SU-DHL-6 (cell line): Measurements from ENCODE around the gene ABHD1.
"Not testable (repeated sequence)": the region's sequence is repeated elsewhere in the genome, so short reads cannot be mapped to it uniquely, and the experiment has no call there.

Experiments used
- H2AFZ ChIP-seq: fragments of 200-600 bp; sonication (generic); 2 replicates; pipeline ENCODE4 v1.6.1; 2014; ENCODE audit warnings: low read depth, mild to moderate bottlenecking, moderate library complexity, mixed read lengths, antibody characterized with exemption, low read length; ENCODE audit not compliant: severe bottlenecking
- H3F3A ChIP-seq: fragments of 200-600 bp; shearing (Covaris generic); 2 replicates; pipeline ENCODE4 v1.6.0; 2016; ENCODE audit warnings: antibody characterized with exemption, mild to moderate bottlenecking; ENCODE audit not compliant: insufficient read depth
- H3K27ac ChIP-seq: fragments of 200-600 bp; sonication (generic); 2 replicates; pipeline ENCODE4 v1.5.1; 2016; ENCODE audit warnings: low read depth, mild to moderate bottlenecking, low read length, moderate library complexity, mixed read lengths
- H3K27me3 ChIP-seq: fragments of 200-600 bp; sonication (generic), shearing (Covaris generic); 2 replicates; pipeline ENCODE4 v1.6.0; 2014; ENCODE audit warnings: mild to moderate bottlenecking, low read length
- H3K36me3 ChIP-seq: fragments of 200-600 bp; sonication (generic); 2 replicates; pipeline ENCODE4 v1.6.1; 2014; ENCODE audit warnings: mild to moderate bottlenecking, low read length, mixed read lengths
- H3K4me2 ChIP-seq: fragments of 300-600, 200-600 bp; shearing (Covaris generic), sonication (generic); 2 replicates; pipeline ENCODE4 v1.6.0; 2014; ENCODE audit warnings: low read length, low read depth, mild to moderate bottlenecking; ENCODE audit not compliant: poor library complexity, severe bottlenecking
- H3K4me3 ChIP-seq: fragments of 200-600 bp; sonication (generic); 2 replicates; pipeline ENCODE4 v1.5.1; 2014; ENCODE audit warnings: antibody characterized with exemption, low read length, mild to moderate bottlenecking, mixed read lengths; ENCODE audit not compliant: insufficient read depth, poor library complexity, severe bottlenecking
- H3K79me2 ChIP-seq: fragments of 200-600 bp; sonication (generic); 2 replicates; pipeline ENCODE4 v1.6.1; 2014; ENCODE audit warnings: mild to moderate bottlenecking, low read length, moderate library complexity; ENCODE audit not compliant: insufficient read depth
- H3K9ac ChIP-seq: fragments of 200-600 bp; sonication (generic); 2 replicates; pipeline ENCODE4 v1.7.0; 2014; ENCODE audit warnings: mild to moderate bottlenecking, low read length
- H3K9me2 ChIP-seq: fragments of 200-600 bp; sonication (generic); replicated peaks from 2 replicates; pipeline ENCODE4 v1.6.1; 2014; ENCODE audit warnings: low read length; ENCODE audit not compliant: insufficient read depth
- H3K9me3 ChIP-seq: fragments of 200-600 bp; sonication (generic); 2 replicates; pipeline ENCODE4 v1.6.1; 2014; ENCODE audit warnings: low read length, mixed read lengths; ENCODE audit not compliant: insufficient read depth
- H4K20me1 ChIP-seq: fragments of 200-600 bp; sonication (generic); 2 replicates; pipeline ENCODE4 v1.6.1; 2014; ENCODE audit warnings: low read depth, mild to moderate bottlenecking, antibody characterized with exemption, low read length, moderate library complexity, mixed read lengths
- CTCF ChIP-seq: fragments of 200-600 bp; sonication (generic); IDR thresholded peaks from one replicate; pipeline ENCODE4 v1.5.1; 2017; ENCODE audit warnings: antibody characterized with exemption, mild to moderate bottlenecking, low read length, moderate library complexity; ENCODE audit not compliant: insufficient read depth, poor library complexity, severe bottlenecking
- EZH2phosphoT487 ChIP-seq: fragments of 200-600 bp; sonication (generic), shearing (Covaris generic); conservative IDR thresholded peaks from 2 replicates; pipeline ENCODE4 v1.6.1; 2018; ENCODE audit warnings: mild to moderate bottlenecking, antibody characterized with exemption, low read length, moderate library complexity, mixed read lengths

The ABHD1 gene

GRCh38 chr2:27117995-27118524 is 5.6 kb upstream of the ABHD1 start:
- H3K79me2 ChIP-seq, result no peaks in the 10 kb centered on the region
- no peak overlapping the region for H3K4me3 ChIP-seq
- TF ChIP-seq EZH2phosphoT487, result no peak
- TF ChIP-seq CTCF, result no peak
- H3K4me2 ChIP-seq, result no peak overlapping the region
- no peaks in the 10 kb centered on the region for H3K36me3 ChIP-seq
- H3K27me3 ChIP-seq, result no peaks in the 10 kb centered on the region
- H4K20me1 ChIP-seq, result no peaks in the 10 kb centered on the region
- H3K27ac ChIP-seq, result no peak overlapping the region
- no peaks in the 10 kb centered on the region for H3K9me3 ChIP-seq
- H3F3A ChIP-seq, result no peaks in the 10 kb centered on the region
- H2AFZ ChIP-seq, result no peak overlapping the region
- H3K9me2 ChIP-seq, result no peaks in the 10 kb centered on the region
- H3K9ac ChIP-seq, result no peak overlapping the region

GRCh38 chr2:27118525-27119329 is 4.9 kb upstream of the ABHD1 start, which contains the start of gene CGREF1:
CGREF1 (minus strand) TSS chr2:27119128; CDS start chr2:27104366, 14,762 bp downstream.
- Histone ChIP-seq H3K4me2 (no peak within 1 kb of the TSS), H3K27ac (no peak within 1 kb of the TSS), H3K9ac (no peak within 1 kb of the TSS), H3K79me2 (no peaks in the 10 kb centered on the region), H3F3A (no peaks in the 10 kb centered on the region), H2AFZ (no peak within 1 kb of the TSS), H3K27me3 (no peaks in the 10 kb centered on the region), H3K36me3 (no peaks in the 10 kb centered on the region), H4K20me1 (no peaks in the 10 kb centered on the region), H3K9me2 (no peaks in the 10 kb centered on the region), H3K9me3 (no peaks in the 10 kb centered on the region), H3K4me3 (no peak within 1 kb of the TSS)
- no peak for TF ChIP-seq CTCF
- no peak for TF ChIP-seq EZH2phosphoT487

- not testable (repeated sequence) for H3K9me3 ChIP-seq, H3K9ac ChIP-seq, H2AFZ ChIP-seq, H3K27ac ChIP-seq, H3K36me3 ChIP-seq, H3K4me2 ChIP-seq, H3K9me2 ChIP-seq, H3F3A ChIP-seq, H3K27me3 ChIP-seq, H3K4me3 ChIP-seq, H4K20me1 ChIP-seq, H3K79me2 ChIP-seq
Measured at GRCh38 chr2:27119330-27119670, 4.3 kb upstream of the ABHD1 start.

- Histone ChIP-seq H3K4me3 (no peak overlapping the region), H3K9ac (no peak overlapping the region), H3K4me2 (no peak overlapping the region), H3F3A (no peaks in the 10 kb centered on the region), H4K20me1 (no peaks in the 10 kb centered on the region), H2AFZ (no peak overlapping the region), H3K9me2 (no peaks in the 10 kb centered on the region), H3K36me3 (no peaks in the 10 kb centered on the region), H3K27ac (no peak overlapping the region), H3K79me2 (no peaks in the 10 kb centered on the region), H3K9me3 (no peaks in the 10 kb centered on the region), H3K27me3 (no peaks in the 10 kb centered on the region)
- no peak for TF ChIP-seq EZH2phosphoT487
- no peak for TF ChIP-seq CTCF
Measured at GRCh38 chr2:27121906-27122305, 1.7 kb upstream of the ABHD1 start.
